Germinal center (tissue), 1 donor: ENCODE measurements around the gene SLC30A2.
A peak's percentile ranks its signal among the peaks of the same experiment; 100 is the strongest.

Experiments
- DNase-seq: peaks from one replicate; pipeline ENCODE4 v3.0.0; 2012; ENCODE audit warnings: mixed read lengths, low spot score

The SLC30A2 gene

GRCh38 chr1:26022404-26022779 is 23.5 kb downstream of the SLC30A2 start:
- no peak for DNase-seq

GRCh38 chr1:26021647-26022403 is 24.1 kb downstream of the SLC30A2 start, which contains the start of gene EXTL1:
EXTL1 (plus strand) TSS chr1:26021775; CDS start chr1:26022647, 872 bp downstream.
- DNase-seq = no peak

GRCh38 chr1:26020941-26021646 is 24.8 kb downstream of the SLC30A2 start:
- DNase-seq = no peak

- no peak for DNase-seq
Observed at GRCh38 chr1:26020330-26020768, 25.6 kb downstream of the SLC30A2 start.

GRCh38 chr1:26019641-26020315 is 26.1 kb downstream of the SLC30A2 start:
- DNase-seq = no peak

- DNase-seq = no peak
Observed at GRCh38 chr1:26017606-26018005, 28.3 kb downstream of the SLC30A2 start.

GRCh38 chr1:26016953-26017545 is 28.9 kb downstream of the SLC30A2 start:
- DNase-seq = no peak

- no peak for DNase-seq
Observed at GRCh38 chr1:26016258-26016952, 29.5 kb downstream of the SLC30A2 start.

GRCh38 chr1:26015358-26015757 is 30.6 kb downstream of the SLC30A2 start:
- DNase-seq = no peak

GRCh38 chr1:26014179-26014578 is 31.7 kb downstream of the SLC30A2 start:
- DNase-seq = no peak

GRCh38 chr1:26012864-26013263 is 33.1 kb downstream of the SLC30A2 start:
- no peak for DNase-seq

- DNase-seq = no peak
Observed at GRCh38 chr1:26010825-26011224, 35.1 kb downstream of the SLC30A2 start.

GRCh38 chr1:26009796-26010447 is 36.0 kb downstream of the SLC30A2 start:
- no peak for DNase-seq

- DNase-seq = no peak
Observed at GRCh38 chr1:26006710-26007109, 39.2 kb downstream of the SLC30A2 start.

- no peak for DNase-seq
Observed at GRCh38 chr1:26005434-26006105, 40.3 kb downstream of the SLC30A2 start.

GRCh38 chr1:26003756-26004155 is 42.2 kb downstream of the SLC30A2 start:
- no peak for DNase-seq

- DNase-seq = no peak
Observed at GRCh38 chr1:26003262-26003661, 42.7 kb downstream of the SLC30A2 start.

- DNase-seq = no peak
Observed at GRCh38 chr1:25999041-25999800, 46.7 kb downstream of the SLC30A2 start.

- DNase-seq = peak; percentile 94
Observed at GRCh38 chr1:25997828-25998761, 47.8 kb downstream of the SLC30A2 start, which contains the start of gene PAFAH2. PAFAH2 (minus strand) TSS chr1:25998063; CDS start chr1:25990816, 7,247 bp downstream.
